Measurements from ENCODE around the gene EN1.
A peak's percentile ranks its signal among the peaks of the same experiment; 100 is the strongest.

EN1 gene

GRCh38 chr2:118850168-118850900 is 2.9 kb upstream of the EN1 start:
- CTCF ChIA-PET, result interaction anchor here (0.6 kb wide), 1 partner anchor 336 kb away, joined by 5 read pairs; no protein-coding TSS in a partner anchor
- POLR2A ChIA-PET, result no interaction called here
- DNase-seq (ENCODE audit: extremely low spot score), result no peak
- TF ChIP-seq SP1 (IDR thresholded peaks at IDR 0.05) (no peak), TARDBP (IDR thresholded peaks at IDR 0.05) (no peak), SUZ12 (IDR thresholded peaks at IDR 0.05) (no peak)

DNA sequence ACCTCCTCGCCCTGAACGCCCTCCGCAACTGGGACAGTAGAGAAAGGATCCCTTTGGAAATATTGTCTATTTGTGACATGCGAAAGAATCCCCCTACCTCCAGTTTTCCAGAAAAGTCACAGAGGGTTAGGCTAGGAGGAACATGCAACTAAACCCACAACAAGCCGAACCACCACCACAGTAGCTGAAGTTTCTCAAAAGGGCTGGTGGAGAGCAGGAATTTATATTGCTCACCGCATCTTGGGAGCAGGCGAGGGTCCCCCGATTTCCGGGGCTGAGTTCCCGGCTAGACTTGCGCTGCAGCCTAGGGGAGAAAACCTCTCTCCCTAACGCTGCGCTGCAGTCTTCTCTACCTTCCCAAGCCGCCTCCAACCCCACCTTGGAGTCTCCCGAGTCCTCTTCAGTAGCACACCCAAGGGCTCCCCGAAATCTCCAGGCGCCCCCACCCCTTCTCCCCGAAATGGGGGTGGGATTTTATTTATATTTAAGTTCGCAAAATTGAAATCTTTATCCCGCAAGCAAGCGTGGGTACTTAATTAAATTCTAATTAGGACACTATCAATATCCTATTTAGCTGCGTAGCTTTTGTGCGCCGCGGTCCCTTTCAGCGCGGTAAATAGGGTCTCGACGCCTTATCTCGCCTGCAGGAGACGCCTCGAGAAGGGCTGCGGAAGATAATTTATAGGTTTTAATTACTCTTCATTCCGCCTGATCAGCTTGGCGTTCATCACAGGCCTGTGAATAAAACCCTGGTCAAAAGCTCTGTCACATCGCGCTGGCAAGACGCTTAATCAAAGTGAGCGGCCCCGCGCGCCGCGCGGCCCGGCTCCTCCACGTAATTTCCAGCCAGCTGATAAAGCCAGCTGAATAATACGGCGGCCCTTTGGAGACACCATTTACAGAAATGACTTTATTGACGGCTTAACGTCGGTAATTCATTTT is 2.0 kb upstream of the EN1 start:
- POLR2A ChIA-PET, result no interaction called here
- TF ChIP-seq HDGF (IDR thresholded peaks at IDR 0.05; ENCODE audit: borderline replicate concordance) (no peak), BHLHE40 (IDR thresholded peaks at IDR 0.05; ENCODE audit: borderline replicate concordance) (no peak), TARDBP (IDR thresholded peaks at IDR 0.05) (no peak), PKNOX1 (IDR thresholded peaks at IDR 0.05) (no peak), SUZ12 (IDR thresholded peaks at IDR 0.05) (no peak), ELF4 (IDR thresholded peaks at IDR 0.05) (no peak), NFRKB (IDR thresholded peaks at IDR 0.05) (no peak), ARNT (IDR thresholded peaks at IDR 0.05) (no peak), ZNF384 (IDR thresholded peaks at IDR 0.05) (no peak)
- CTCF ChIA-PET, result interaction anchor here (0.6 kb wide), 2 partner anchors 336 to 1325 kb away, joined by 3 to 5 read pairs; no protein-coding TSS in a partner anchor
- no peak for DNase-seq (ENCODE audit: extremely low spot score)

- ChIA-PET POLR2A (interaction anchor here (0.9 kb wide), 1 partner anchor 11 kb away, joined by 3 read pairs; no protein-coding TSS in a partner anchor), CTCF (no interaction called here)
These were observed 1.2 kb upstream of the EN1 start for GRCh38 chr2:118848381-118849225.

GRCh38 chr2:118847762-118848172 is 319 bp upstream of the EN1 start:
- CTCF ChIA-PET, result interaction anchor here (1.2 kb wide), 1 partner anchor 7 kb away, joined by 5 read pairs; no protein-coding TSS in a partner anchor
- TF ChIP-seq FOXM1 (IDR thresholded peaks at IDR 0.05; ENCODE audit: borderline replicate concordance), result no peak
- no peak for TF ChIP-seq SP1 (IDR thresholded peaks at IDR 0.05)
- TF ChIP-seq TARDBP (IDR thresholded peaks at IDR 0.05), result no peak
- no peak for TF ChIP-seq LEF1 (IDR thresholded peaks at IDR 0.05; ENCODE audit: borderline replicate concordance)
- peak; percentile 97 for TF ChIP-seq ZNF384 (IDR thresholded peaks at IDR 0.05)
- no peak for TF ChIP-seq FOXA1 (IDR thresholded peaks at IDR 0.05)
- no peak for TF ChIP-seq CTBP1 (IDR thresholded peaks at IDR 0.05; ENCODE audit: borderline replicate concordance)
- TF ChIP-seq ARNT (IDR thresholded peaks at IDR 0.05), result no peak
- no peak for TF ChIP-seq FOXK2 (IDR thresholded peaks at IDR 0.05)
- no peak for TF ChIP-seq SUZ12 (IDR thresholded peaks at IDR 0.05)
- TF ChIP-seq PKNOX1 (IDR thresholded peaks at IDR 0.05), result peak; percentile 34; the same call in 1 of the 2 replicates
- TF ChIP-seq NFRKB (IDR thresholded peaks at IDR 0.05), result no peak
- peak; percentile 83 for TF ChIP-seq L3MBTL2 (conservative IDR thresholded peaks at IDR 0.05)
- no peak for TF ChIP-seq ELF4 (IDR thresholded peaks at IDR 0.05)
- TF ChIP-seq BHLHE40 (IDR thresholded peaks at IDR 0.05; ENCODE audit: borderline replicate concordance), result no peak
- TF ChIP-seq HDGF (IDR thresholded peaks at IDR 0.05; ENCODE audit: borderline replicate concordance), result no peak
- POLR2A ChIA-PET, result interaction anchor here (0.9 kb wide), 1 partner anchor 12 kb away, joined by 3 read pairs; no protein-coding TSS in a partner anchor
- peak; percentile 82 for DNase-seq (ENCODE audit: extremely low spot score)

More at GRCh38 chr2:118848381-118849225, 1.2 kb upstream of the EN1 start:
- TF ChIP-seq HDGF (IDR thresholded peaks at IDR 0.05; ENCODE audit: borderline replicate concordance) (no peak), SUZ12 (IDR thresholded peaks at IDR 0.05) (no peak), L3MBTL2 (conservative IDR thresholded peaks at IDR 0.05) (no peak), FOXA1 (IDR thresholded peaks at IDR 0.05) (no peak), CTBP1 (IDR thresholded peaks at IDR 0.05; ENCODE audit: borderline replicate concordance) (no peak), SP1 (IDR thresholded peaks at IDR 0.05) (no peak), ARNT (IDR thresholded peaks at IDR 0.05) (no peak), TARDBP (IDR thresholded peaks at IDR 0.05) (no peak), BHLHE40 (IDR thresholded peaks at IDR 0.05; ENCODE audit: borderline replicate concordance) (no peak), NFRKB (IDR thresholded peaks at IDR 0.05) (no peak)
- DNase-seq (ENCODE audit: extremely low spot score), result no peak

DNA sequence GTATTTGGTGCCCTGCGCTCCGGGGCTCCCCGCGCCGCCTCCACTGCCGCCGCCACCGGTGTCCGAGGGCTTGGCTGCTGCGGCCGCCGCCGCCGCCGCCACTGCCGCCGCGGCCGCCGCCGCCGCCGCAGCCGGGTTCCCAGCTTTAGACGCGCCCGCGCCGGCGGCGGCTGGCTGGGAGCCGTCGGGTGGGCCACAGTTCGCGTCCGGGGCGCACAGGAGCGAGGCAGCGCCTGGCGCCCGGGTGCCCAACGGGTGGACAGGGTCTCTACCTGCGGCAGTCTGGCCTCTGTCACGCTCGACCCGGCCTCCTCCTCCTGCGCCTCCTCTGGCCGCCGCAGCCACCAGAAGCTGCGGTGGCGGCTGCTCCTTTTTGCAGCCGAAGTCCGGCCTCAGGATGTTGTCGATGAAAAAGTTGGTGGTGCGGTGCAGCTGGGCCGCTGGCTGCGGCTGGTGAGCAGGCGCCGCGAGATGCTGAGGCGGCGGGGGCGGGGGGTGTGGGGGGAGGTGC is 951 bp downstream of the EN1 start:
- peak; percentile 31 for DNase-seq (ENCODE audit: extremely low spot score)
- ChIA-PET CTCF (interaction anchor here (1.1 to 1.2 kb wide), 2 partner anchors 9 to 14 kb away, joined by 3 to 5 read pairs; no protein-coding TSS in a partner anchor), POLR2A (interaction anchor here (1.0 to 1.3 kb wide), 2 partner anchors 72 to 660 kb away, joined by 3 read pairs; no protein-coding TSS in a partner anchor)
- no peak for TF ChIP-seq TARDBP (IDR thresholded peaks at IDR 0.05)
- TF ChIP-seq ZNF384 (IDR thresholded peaks at IDR 0.05), result no peak
- no peak for TF ChIP-seq FOXM1 (IDR thresholded peaks at IDR 0.05; ENCODE audit: borderline replicate concordance)
